Osteoblast (primary cell): ENCODE data around the gene TXNL4A. TPM values are rescaled to one million over a fixed set of nuclear protein-coding genes. Genes with fewer than 3 reads are reported as not detected.
"Not testable (repeated sequence)": the region's sequence is repeated elsewhere in the genome, so short reads cannot be mapped to it uniquely, and the experiment has no call there.

ENCODE experiments used
- DNase-seq: peaks from one replicate; pipeline ENCODE4 v3.0.0; 2011; ENCODE audit warnings: low spot score, mixed read lengths; ENCODE audit not compliant: insufficient read length; ENCODE audit errors: missing footprints
- H2AFZ ChIP-seq: 2 replicates; pipeline ENCODE4 v1.6.0; 2011; ENCODE audit warnings: mild to moderate bottlenecking, low read length
- H3K27ac ChIP-seq: 2 replicates; pipeline ENCODE4 v1.5.1; 2011; ENCODE audit warnings: mild to moderate bottlenecking, low read depth, low read length, moderate library complexity
- H3K27me3 ChIP-seq: 2 replicates; pipeline ENCODE4 v1.6.0; 2012; ENCODE audit warnings: mild to moderate bottlenecking, control low read depth, inconsistent platforms, low read length, moderate library complexity; ENCODE audit not compliant: insufficient read depth
- H3K36me3 ChIP-seq: 2 replicates; pipeline ENCODE4 v1.5.1; 2011; ENCODE audit warnings: mild to moderate bottlenecking, low read length, control low read depth, moderate library complexity; ENCODE audit not compliant: insufficient read depth
- H3K4me1 ChIP-seq: 2 replicates; pipeline ENCODE4 v1.5.1; 2011; ENCODE audit warnings: mild to moderate bottlenecking, low read length, control low read depth, moderate library complexity; ENCODE audit not compliant: insufficient read depth
- H3K4me2 ChIP-seq: 2 replicates; pipeline ENCODE4 v1.6.0; 2011; ENCODE audit warnings: mild to moderate bottlenecking, low read length; ENCODE audit not compliant: insufficient read depth
- H3K4me3 ChIP-seq: fragments of 200-600 bp; sonication (generic); 3 replicates; pipeline ENCODE4 v1.5.1; 2012; ENCODE audit warnings: mild to moderate bottlenecking, low read length, inconsistent platforms; ENCODE audit not compliant: insufficient read depth
- H3K79me2 ChIP-seq: 2 replicates; pipeline ENCODE4 v1.6.0; 2012; ENCODE audit warnings: mild to moderate bottlenecking, low read length, control low read depth, inconsistent platforms; ENCODE audit not compliant: insufficient read depth
- H3K9me3 ChIP-seq: 2 replicates; pipeline ENCODE4 v1.5.1; 2011; ENCODE audit warnings: low read depth, low read length, control low read depth
- H4K20me1 ChIP-seq: 2 replicates; pipeline ENCODE4 v1.6.0; 2012; ENCODE audit warnings: mild to moderate bottlenecking, low read length, control low read depth; ENCODE audit not compliant: insufficient read depth
- CTCF ChIP-seq: IDR thresholded peaks from 2 replicates; pipeline ENCODE4 v1.5.1; 2011; ENCODE audit warnings: mild to moderate bottlenecking, low read depth, low read length, moderate library complexity; ENCODE audit errors: extremely low read depth
- total RNA-seq: library from RNA; depleted of rRNA; stranded (reverse); fragments of >200 nt; gene quantifications from 2 replicates; pipeline ENCODE4 v1.2.3, GENCODE V29; 2012

Gene TXNL4A
- total RNA-seq, 1 donor = 54.6 TPM

GRCh38 chr18:80026363-80026762, 38.0 kb upstream of the TXNL4A start:
- Histone ChIP-seq H3K79me2 (no peaks in the 10 kb centered on the region), H3K9me3 (peaks cover 18% of the 10 kb centered on the region), H3K4me3 (no peak overlapping the region), H3K4me2 (no peak overlapping the region), H3K36me3 (no peaks in the 10 kb centered on the region), H3K4me1 (peaks cover 8% of the 10 kb centered on the region), H3K27ac (no peak overlapping the region), H2AFZ (no peak overlapping the region), H4K20me1 (no peaks in the 10 kb centered on the region), H3K27me3 (no peaks in the 10 kb centered on the region)
- TF ChIP-seq CTCF = no peak
- DNase-seq = no peak

GRCh38 chr18:80023173-80023572, 34.8 kb upstream of the TXNL4A start:
- H3K9me3 ChIP-seq = peaks cover 19% of the 10 kb centered on the region
- no peak overlapping the region for H2AFZ ChIP-seq
- no peaks in the 10 kb centered on the region for H3K27me3 ChIP-seq
- H3K36me3 ChIP-seq = no peaks in the 10 kb centered on the region
- no peak overlapping the region for H3K27ac ChIP-seq
- H3K4me3 ChIP-seq = no peak overlapping the region
- no peak overlapping the region for H3K4me2 ChIP-seq
- TF ChIP-seq CTCF = peak; percentile 25
- DNase-seq = no peak
- H3K79me2 ChIP-seq = no peaks in the 10 kb centered on the region
- no peaks in the 10 kb centered on the region for H4K20me1 ChIP-seq
- peaks cover 8% of the 10 kb centered on the region for H3K4me1 ChIP-seq

- H3K79me2 ChIP-seq = no peaks in the 10 kb centered on the region
- TF ChIP-seq CTCF = no peak
- no peak overlapping the region for H2AFZ ChIP-seq
- H3K4me2 ChIP-seq = no peak overlapping the region
- no peaks in the 10 kb centered on the region for H3K36me3 ChIP-seq
- H3K9me3 ChIP-seq = peaks cover 19% of the 10 kb centered on the region
- H3K4me1 ChIP-seq = peaks cover 6% of the 10 kb centered on the region
- no peaks in the 10 kb centered on the region for H4K20me1 ChIP-seq
- H3K27me3 ChIP-seq = no peaks in the 10 kb centered on the region
- no peak for DNase-seq
- H3K4me3 ChIP-seq = no peak overlapping the region
- no peak overlapping the region for H3K27ac ChIP-seq
Measured at GRCh38 chr18:80022613-80023012, 34.2 kb upstream of the TXNL4A start.

- H3K4me1 ChIP-seq = peaks cover 13% of the 10 kb centered on the region
- DNase-seq = no peak
- H3K27ac ChIP-seq = no peak overlapping the region
- H3K79me2 ChIP-seq = no peaks in the 10 kb centered on the region
- H3K4me2 ChIP-seq = no peak overlapping the region
- no peaks in the 10 kb centered on the region for H4K20me1 ChIP-seq
- no peak overlapping the region for H2AFZ ChIP-seq
- TF ChIP-seq CTCF = no peak
- no peaks in the 10 kb centered on the region for H3K9me3 ChIP-seq
- no peaks in the 10 kb centered on the region for H3K36me3 ChIP-seq
- no peak overlapping the region for H3K4me3 ChIP-seq
- no peaks in the 10 kb centered on the region for H3K27me3 ChIP-seq
Measured at GRCh38 chr18:80012714-80013113, 24.4 kb upstream of the TXNL4A start.

- H3K4me1 ChIP-seq = peaks cover 13% of the 10 kb centered on the region
- H3K4me3 ChIP-seq, DNase-seq, H2AFZ ChIP-seq, H3K4me2 ChIP-seq, H3K27ac ChIP-seq, H4K20me1 ChIP-seq, H3K79me2 ChIP-seq, H3K27me3 ChIP-seq, H3K36me3 ChIP-seq, H3K9me3 ChIP-seq: not testable (repeated sequence)
Measured at GRCh38 chr18:80011496-80012137, 23.3 kb upstream of the TXNL4A start.
